NCI-H1694 (cell line): Measurements from ENCODE around the gene EIF4G1.

ENCODE experiments used
- DNase-seq: peaks from one replicate; lab custom pipeline; 2025; lab: John Stamatoyannopoulos, UW

Gene EIF4G1

DNA sequence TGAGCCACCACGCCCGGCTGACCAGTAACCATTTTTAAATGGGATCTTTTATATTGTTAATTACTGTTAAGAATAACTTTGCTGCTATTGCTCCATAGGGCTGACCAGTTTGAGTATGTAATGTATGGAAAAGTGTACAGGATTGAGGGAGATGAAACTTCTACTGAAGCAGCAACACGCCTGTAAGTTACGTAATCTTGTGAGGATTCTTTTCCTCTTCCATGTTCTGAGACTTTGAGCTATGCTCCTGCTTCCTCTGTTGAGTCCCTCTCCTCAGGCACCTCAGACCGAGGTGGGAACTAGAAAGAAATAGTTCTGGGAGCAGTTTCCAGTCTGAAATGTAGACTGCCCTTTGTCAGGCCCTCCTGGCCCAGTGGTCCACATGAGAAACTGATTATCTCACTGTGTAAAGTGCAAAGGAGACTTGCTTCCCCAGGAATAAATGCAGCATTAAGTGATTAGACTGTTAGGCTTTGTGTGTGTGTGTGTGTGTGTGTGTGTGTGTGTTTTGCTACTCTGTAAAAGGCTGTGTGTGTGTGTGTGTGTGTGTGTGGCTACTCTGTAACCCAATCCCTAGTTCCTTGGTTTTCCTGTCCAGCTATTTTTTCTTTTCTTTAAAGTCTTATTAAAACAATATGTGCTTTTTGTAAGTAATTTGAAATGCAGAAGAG lies 52.3 kb downstream of the EIF4G1 start:
- no peak for DNase-seq

DNA sequence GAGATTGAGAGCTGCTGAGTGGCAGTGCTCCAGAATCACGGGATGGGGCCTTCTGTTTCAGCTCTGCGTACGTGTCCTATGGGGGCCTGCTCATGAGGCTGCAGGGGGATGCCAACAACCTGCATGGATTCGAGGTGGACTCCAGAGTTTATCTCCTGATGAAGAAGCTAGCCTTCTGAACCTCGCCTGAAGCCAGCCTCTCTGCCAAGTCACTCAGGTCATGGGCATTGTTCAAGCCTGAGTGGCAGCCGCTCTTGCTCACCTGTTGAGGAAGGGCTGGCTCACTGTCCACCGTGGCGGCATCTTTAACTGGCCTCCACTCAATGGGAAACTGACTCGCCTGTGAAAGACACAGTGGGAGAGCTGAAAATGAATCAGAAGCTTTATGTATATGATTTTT lies 53.7 kb downstream of the EIF4G1 start:
- no peak for DNase-seq

DNA sequence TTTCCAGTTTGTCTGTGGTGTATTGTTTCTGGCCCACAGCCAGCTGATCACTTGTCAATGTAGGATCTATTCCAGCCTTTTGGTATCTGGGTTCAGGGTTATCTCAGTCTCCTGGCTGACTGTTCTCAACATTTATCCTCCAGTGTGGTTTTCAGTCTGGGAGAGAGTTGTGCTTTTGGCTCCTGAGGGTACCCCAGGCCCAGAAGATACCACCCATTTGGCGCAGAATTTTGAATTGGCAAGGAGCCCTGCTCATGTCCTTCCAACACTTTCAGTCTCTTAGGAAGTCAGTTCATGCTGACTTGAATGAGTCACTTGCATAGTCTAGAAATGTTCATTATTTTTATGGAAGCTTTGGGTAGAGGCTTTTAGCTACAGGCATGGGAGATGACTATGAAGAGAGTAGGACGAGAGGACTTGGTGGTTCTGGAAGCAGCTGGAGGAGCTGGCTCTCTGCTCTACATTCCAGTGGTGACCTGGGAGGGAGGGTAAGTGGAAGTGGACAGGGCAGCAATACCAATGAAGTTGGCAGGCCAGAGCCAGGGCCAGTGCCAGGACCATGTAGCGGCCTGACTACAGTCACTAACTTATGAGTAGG lies 54.3 kb downstream of the EIF4G1 start:
- no peak for DNase-seq

DNA sequence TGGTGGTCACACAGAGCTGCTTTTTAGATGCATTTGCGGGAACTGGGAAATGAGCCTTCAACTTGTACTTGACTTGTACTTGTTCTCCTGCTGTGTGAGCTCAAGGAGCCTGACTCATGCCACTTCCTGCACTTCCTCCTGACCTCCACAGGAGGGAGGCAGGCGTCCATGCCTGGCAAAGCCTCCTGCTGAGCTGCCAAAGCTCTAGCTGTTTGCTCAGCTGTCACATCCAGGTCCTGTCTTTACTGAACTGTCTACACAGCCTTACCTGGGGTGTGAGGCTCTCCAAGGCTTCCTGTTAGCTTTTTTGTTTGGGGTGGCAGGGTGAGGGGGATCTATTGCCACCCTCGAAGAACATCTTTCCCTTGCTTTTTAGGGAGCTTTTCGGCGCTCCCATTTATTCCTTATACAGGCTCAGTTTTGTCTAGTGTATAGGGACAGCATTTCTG lies 57.2 kb downstream of the EIF4G1 start:
- peak; percentile 84 for DNase-seq

DNA sequence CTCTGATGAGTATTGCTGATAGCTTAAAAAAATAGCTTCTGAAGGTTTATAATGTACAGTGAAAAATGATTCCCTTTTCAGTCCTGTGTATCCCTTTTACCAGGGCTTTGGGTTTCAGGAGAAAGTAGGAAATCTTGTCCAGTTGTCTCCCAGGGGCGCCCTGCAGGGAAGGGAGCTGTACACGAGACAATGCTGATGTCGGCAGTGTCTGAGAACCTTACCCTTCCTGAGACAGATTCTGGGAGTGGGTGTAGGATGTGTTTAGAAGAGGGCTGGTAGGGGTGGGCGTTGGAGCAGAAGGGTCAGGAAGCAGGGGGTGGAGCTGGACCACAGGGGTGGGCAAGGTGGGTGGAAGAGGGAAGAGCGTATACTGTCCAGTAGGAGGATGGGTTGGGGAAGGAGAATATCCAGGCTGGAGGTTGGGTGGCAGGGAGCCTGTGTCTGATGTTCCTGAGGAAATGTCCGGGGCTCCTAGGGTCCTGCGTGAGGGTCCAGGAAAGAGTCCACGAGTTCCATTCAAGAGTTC lies 58.0 kb downstream of the EIF4G1 start:
- no peak for DNase-seq

DNA sequence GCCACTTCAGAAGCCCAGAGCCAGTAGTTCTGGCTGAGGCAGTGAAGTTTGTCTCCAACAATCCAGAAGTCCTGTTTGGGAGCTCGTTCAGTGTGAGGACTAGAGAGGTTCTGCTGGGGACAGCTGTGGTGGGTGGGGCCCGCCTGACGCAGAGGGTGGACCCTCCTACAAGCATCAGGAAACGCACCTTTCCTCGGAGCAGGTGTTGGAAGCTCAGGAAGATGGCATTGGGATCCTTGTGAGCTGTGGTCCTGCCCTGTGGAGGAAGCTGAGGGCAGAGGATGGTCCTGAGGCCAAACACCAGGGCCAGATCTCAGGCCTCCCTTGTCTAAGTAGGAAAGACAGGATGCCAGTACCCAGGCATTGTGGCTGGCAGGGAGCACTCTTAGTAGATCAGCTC lies 58.5 kb downstream of the EIF4G1 start:
- DNase-seq = no peak

DNA sequence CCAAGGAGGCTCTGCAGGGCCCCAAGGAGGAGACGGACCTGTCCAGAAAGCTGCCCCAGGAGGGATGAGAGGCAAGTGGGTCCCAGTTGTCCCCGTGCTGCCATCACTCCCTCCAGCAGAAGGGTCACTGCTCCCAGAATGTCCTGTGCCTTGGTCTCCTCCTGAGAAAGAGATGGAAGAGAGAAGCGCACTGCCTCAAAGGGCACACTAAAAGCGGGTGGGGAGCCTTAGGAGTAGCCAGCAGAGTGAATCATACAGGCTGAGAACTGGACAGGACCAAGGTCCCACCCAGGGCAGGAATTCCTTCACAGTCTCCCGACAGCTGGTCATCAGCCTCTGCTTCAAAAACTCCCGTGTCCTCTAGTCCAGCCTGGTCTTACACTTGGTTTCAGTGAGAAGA lies 59.0 kb downstream of the EIF4G1 start:
- no peak for DNase-seq

DNA sequence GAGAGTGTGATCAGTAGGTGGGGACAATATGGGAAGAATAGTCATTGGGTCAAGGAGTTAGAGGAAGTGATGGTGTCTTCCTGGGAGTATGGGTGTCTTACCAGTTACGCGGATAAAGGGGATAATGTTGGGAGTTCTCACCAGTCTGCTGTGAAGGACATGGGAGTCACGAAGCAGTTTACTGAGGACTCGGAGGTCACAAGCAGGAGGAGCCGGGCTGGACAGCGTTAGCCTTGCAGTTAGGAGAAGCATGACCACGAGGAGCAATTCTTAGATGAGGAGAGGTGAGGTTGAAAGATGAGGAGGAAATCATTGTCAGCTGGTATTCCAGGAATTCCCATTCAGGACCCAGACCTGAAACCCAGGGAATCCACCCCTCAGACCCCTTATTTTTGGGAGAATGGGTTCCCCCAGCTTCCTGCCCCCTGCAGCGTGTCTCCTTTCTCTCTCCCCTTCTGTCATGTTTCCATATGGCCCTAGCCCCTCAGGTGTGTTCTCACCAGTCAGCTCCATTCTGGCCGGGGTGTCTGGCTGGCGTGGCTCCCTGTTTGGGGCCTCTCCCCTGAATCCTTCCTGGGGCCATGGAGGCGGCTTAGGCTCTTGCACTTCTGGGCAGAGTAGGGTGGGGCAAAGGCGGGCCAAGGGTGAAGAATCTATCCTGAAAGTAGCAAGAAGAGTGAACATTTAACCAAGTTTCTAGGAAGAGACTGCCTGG lies 61.5 kb downstream of the EIF4G1 start:
- DNase-seq = no peak

DNA sequence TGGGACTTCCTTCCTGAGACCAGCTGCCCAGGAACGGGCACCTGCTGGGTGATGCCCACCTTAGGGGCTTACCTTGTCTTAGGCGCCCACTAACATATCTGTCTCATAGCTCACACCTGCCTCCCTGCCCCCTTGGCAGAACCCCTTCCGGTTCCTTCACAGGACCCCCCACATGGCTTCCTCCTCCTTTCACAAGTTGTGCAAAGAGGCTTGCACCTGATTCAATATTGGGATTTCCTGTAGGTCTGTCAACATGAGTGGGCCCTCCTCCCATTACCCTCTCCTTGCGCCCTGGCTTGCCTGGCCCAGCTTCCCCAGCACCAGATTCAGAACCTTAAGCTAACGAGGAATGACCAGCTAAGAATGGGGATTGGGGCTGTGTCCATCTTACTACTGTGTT lies 63.0 kb downstream of the EIF4G1 start:
- DNase-seq = no peak

DNA sequence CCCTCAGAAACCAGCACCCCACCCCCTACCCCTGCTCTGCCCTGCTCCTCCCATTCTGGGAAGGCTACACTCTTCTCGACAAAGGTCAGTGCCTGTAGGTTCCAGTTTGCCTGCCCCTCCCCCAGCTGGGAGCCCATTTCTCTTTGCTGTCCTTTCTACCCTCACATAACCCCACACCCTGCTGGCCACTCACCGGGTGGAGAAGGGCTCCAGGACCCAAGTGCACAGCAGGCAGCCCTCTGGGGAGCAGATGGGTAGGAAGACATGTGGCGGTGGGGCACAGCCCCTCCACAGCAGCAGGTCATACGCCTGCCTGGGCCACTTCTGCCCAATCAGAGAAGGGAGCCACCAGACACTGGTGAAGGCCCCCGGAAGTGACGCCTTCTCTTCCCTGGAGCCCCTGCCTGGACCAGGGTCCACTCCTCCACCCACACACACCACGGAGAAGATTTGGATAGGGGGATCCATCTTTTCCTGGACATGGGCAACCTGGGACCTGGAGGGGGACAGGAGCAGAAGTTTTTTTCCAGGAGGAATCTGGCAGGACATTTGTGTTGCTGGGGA lies 63.6 kb downstream of the EIF4G1 start, which contains the start of gene THPO:
Gene THPO, minus strand, starts transcription at position 326 of the 564 bp plus-strand sequence. CDS start 1,948 bp downstream, outside the sequence.
- no peak for DNase-seq

DNA sequence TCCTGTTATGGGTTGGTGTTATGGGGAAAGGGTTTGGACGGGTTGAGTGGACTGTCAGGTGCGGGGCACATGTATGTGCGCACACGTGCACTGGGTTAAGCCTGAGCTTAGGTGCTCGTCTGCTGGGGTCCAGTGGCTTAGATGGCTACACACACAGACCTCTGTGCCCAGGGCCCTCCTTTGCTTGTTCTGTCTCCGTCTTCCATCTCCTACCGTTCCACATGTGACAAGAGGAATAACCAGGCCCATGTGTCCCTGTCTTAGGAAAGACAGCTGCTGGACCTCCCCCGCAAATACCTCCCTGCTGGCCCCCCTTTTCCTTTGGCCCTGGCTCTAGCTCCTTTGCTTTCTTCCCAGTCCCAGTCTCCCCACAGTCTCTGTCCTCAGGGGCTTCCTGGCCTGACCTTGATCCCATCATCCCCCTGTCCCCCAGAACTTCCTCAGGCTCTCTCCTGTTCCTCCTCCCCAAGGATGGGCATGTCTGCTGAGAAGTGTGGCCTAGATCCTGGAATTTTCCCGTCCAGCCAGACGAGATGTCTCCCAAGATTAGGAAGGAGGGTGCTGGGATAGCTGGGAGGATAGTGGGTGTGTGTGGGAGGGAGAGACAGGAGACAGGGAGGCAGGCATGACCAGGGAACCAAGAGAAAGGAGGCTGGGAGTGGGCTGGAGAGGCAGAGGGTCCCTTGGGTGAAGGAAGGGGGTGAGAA lies 64.4 kb downstream of the EIF4G1 start:
- DNase-seq = no peak

DNA sequence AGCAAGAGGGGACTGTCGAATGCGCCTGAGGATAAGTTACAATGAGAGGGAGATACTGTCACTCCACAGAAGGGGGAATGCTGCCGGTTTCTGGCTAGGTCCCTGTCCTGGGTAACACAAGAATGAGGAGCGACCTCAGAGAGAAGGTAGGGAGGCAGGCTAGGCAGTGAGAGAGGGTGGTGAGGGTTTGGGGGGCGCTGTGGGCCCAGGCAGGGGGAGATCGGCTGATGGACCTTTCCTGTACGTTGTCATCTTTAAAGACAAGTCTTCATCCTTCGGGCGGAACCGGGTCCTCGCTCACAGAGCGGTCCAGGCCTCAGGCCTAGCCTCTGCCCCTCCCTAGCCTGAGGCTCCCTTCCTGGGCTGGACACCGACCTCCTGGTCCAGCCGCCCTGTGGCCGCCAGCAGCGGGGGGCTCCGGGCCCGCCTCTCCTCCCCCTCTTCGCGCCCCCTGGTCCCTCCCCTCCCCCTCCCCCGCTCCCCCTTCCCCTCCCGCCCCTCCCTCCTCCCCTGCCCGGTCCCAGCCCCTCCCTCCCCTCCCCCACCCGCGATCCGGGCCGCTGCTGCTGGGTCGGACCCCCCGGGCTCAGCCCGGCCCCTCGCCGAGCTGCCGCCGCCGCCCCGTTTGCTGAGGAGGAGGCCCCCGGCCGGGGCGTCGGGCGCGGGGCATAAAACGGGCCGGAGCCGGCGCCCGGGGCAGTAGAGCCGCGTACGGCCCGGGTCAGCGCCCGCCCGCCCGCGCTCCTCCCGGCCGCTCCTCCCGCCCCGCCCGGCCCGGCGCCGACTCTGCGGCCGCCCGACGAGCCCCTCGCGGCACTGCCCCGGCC lies 65.2 kb downstream of the EIF4G1 start, which contains the start of gene CHRD:
Gene CHRD, plus strand, starts transcription at position 697 of the 827 bp plus-strand sequence. CDS start 265 bp downstream, outside the sequence.
- DNase-seq = no peak

DNA sequence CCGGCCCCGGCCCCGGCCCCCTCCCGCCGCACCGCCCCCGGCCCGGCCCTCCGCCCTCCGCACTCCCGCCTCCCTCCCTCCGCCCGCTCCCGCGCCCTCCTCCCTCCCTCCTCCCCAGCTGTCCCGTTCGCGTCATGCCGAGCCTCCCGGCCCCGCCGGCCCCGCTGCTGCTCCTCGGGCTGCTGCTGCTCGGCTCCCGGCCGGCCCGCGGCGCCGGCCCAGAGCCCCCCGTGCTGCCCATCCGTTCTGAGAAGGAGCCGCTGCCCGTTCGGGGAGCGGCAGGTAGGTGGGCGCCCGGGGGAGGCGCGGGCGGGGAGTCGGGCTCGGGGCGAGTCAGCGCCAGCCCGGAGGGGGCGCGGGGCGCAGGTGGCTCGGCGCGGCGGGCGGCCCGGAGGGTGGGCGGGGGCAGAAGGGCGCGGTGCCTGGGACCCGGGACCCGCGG lies 65.8 kb downstream of the EIF4G1 start:
- DNase-seq = peak; percentile 7

DNA sequence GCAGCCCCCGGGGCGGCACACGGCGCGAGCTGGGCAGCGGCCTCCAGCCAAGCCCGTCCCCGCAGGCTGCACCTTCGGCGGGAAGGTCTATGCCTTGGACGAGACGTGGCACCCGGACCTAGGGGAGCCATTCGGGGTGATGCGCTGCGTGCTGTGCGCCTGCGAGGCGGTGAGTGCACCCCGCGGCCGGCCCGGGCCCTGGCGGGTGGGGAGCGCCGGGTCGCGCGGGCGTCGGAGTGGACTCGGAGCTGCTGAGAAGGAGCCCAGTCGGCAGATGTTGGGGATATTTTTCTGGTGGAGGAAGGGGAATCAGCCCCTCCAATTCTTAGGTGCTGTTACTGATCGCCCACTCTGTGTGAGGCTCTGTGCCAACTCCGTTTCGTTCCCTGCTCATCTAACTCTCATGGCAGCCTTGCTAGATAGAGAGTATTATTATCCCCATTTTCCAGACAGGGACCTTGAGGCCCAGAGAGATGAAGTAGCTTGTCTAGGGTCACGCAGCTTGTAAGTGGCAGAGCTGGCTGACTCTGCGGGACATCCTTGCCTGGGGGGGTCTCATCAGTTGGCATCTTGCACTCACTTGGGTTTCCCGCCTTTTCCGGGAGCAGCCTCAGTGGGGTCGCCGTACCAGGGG lies 66.3 kb downstream of the EIF4G1 start:
- DNase-seq = peak; percentile 4

DNA sequence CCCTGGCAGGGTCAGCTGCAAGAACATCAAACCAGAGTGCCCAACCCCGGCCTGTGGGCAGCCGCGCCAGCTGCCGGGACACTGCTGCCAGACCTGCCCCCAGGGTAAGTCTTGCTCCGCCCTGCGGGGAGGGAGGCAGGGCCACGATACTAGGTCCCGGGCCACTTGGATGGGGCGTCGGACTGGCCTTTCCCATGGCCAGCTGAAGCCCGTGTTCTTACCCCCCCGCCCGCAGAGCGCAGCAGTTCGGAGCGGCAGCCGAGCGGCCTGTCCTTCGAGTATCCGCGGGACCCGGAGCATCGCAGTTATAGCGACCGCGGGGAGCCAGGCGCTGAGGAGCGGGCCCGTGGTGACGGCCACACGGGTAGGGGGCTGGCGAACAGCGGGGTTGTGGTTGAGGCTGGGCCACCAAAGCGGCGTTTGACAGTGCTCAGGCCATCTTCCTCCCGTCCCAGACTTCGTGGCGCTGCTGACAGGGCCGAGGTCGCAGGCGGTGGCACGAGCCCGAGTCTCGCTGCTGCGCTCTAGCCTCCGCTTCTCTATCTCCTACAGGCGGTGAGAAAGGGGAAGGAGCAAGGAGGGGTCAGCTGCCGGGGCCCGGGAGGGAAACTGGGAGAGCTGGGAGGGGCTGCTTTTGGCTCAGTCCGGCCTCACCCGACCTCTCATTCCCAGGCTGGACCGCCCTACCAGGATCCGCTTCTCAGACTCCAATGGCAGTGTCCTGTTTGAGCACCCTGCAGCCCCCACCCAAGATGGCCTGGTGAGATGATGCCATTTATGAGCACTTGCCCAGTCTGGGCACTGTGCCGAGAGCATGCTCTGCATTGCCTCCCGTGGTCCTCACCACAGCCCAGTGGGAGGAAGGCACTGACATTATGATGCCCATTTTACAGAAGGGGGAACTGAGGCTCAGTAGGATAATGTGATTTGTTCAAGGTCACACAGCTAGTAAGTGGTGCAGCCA lies 67.1 kb downstream of the EIF4G1 start:
- no peak for DNase-seq

DNA sequence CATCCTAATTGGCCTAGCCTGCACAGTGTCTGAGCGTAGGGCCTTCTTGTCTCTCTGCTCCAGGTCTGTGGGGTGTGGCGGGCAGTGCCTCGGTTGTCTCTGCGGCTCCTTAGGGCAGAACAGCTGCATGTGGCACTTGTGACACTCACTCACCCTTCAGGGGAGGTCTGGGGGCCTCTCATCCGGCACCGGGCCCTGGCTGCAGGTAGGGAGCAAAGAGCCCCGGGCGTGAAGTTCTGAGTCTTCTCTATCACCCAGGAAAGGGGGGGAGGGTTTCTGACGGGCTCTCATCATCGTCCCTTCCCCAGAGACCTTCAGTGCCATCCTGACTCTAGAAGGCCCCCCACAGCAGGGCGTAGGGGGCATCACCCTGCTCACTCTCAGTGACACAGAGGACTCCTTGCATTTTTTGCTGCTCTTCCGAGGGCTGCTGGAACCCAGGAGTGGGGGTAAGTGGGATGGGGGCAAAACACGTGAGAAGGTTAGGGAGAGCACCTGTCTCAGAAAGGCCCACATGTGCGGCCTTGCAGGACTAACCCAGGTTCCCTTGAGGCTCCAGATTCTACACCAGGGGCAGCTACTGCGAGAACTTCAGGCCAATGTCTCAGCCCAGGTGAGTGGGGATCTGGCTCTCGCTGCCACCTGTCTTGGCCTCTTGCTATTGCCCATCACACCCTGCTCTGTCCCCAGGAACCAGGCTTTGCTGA lies 68.1 kb downstream of the EIF4G1 start:
- no peak for DNase-seq

DNA sequence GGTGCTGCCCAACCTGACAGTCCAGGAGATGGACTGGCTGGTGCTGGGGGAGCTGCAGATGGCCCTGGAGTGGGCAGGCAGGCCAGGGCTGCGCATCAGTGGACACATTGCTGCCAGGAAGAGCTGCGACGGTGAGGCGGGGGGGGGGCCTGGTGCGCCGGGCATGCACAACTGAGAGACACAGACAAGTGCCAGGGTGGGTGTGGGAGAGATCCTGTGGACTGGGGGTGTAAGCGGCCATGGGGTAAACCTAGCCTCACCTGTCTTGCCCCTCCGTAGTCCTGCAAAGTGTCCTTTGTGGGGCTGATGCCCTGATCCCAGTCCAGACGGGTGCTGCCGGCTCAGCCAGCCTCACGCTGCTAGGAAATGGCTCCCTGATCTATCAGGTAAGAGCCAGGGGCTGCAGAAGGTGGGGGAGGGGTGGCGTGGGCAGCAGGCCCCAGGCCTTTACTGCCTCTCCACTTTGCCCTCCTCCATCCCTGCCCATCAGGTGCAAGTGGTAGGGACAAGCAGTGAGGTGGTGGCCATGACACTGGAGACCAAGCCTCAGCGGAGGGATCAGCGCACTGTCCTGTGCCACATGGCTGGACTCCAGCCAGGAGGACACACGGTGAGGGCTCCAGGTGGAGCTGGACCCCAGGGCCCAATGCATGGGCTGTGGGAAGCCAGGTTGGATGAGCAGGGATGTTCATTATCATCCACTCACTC lies 68.8 kb downstream of the EIF4G1 start:
- no peak for DNase-seq

DNA sequence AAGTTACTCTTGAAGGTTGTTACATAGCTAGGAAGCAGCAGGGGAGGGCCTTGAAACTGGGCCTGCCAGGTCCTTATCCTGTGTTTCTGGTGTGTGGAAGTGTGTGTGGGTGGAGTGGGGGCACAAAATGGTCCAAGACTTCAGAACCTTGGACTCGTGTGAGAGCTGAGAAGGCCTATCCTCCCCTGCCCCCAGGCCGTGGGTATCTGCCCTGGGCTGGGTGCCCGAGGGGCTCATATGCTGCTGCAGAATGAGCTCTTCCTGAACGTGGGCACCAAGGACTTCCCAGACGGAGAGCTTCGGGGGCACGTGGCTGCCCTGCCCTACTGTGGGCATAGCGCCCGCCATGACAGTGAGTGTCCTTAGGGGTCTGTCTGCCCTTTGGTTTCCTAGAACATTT lies 69.9 kb downstream of the EIF4G1 start:
- DNase-seq = no peak
